Placental epithelial cell (primary cell): Measurements from ENCODE around the gene NADK2. TPM values are rescaled to one million over a fixed set of nuclear protein-coding genes. Genes with fewer than 3 reads are reported as not detected.

ENCODE experiments used
- small RNA-seq: library from RNA; depleted of rRNA; stranded (forward); fragments of <200 nt; gene quantifications from one replicate; pipeline ENCODE3, GENCODE V24; 2012
- total RNA-seq: library from RNA; depleted of rRNA; stranded (reverse); fragments of >200 nt; gene quantifications from 2 replicates; pipeline ENCODE4 v1.2.3, GENCODE V29; 2012

NADK2 gene
- 25.1 and 25.5 TPM in 2 replicates for total RNA-seq

GRCh38 chr5:36241631-36242533 is at the start of gene NADK2:
NADK2 (minus strand) TSS chr5:36241925; CDS start chr5:36241798, 127 bp downstream.

GRCh38 chr5:36151434-36152323 is 90.0 kb downstream of the NADK2 start, which contains the start of the genes LMBRD2 and SKP2:
LMBRD2 (minus strand) TSS chr5:36151887; CDS start chr5:36143349, 8,538 bp downstream.
SKP2 (plus strand) TSS chr5:36152111; CDS start chr5:36152263, 152 bp downstream.

Small RNAs within 50 kb of the gene (small RNA-seq; reads per million reads assigned to genes)
- gene MIR580 (1.9 reads per million, percentile 77 among the genes with 10 or more reads in this experiment), gene RNU6-1305P (not detected)

Other genes with a start within 250 kb of the NADK2 start
- gene UGT3A2, start 175.0 kb downstream of the NADK2 start, total RNA-seq = not detected in 2 replicates
- 5.1 and 9.3 TPM in 2 replicates for gene LMBRD2, start 90.0 kb downstream of the NADK2 start, total RNA-seq
- 45.9 and 128 TPM in 2 replicates for gene SKP2, start 89.8 kb downstream of the NADK2 start, total RNA-seq
- not detected in 2 replicates for gene RANBP3L, start 60.0 kb upstream of the NADK2 start, total RNA-seq